Suprapubic skin (tissue), 4 donors: Measurements from ENCODE around the gene MECR. TPM values are rescaled to one million over a fixed set of nuclear protein-coding genes. Genes with fewer than 3 reads are reported as not detected.

Experiments used
- DNase-seq, 2 donors: peaks; one replicate each; pipeline ENCODE4 v3.0.0-alpha.2; 2019; ENCODE audit warnings: low spot score in 2 of 2
- H3K27ac ChIP-seq: fragments of 200-600 bp; sonication (generic); one replicate; pipeline ENCODE4 v1.5.1; 2019
- H3K27me3 ChIP-seq: fragments of 200-600 bp; sonication (generic); one replicate; pipeline ENCODE4 v1.5.1; 2019
- H3K36me3 ChIP-seq: fragments of 200-600 bp; sonication (generic); one replicate; pipeline ENCODE4 v1.5.1; 2019
- H3K4me1 ChIP-seq: fragments of 200-600 bp; sonication (generic); one replicate; pipeline ENCODE4 v1.5.1; 2019
- H3K4me3 ChIP-seq: fragments of 200-600 bp; sonication (generic); one replicate; pipeline ENCODE4 v1.5.1; 2019; ENCODE audit warnings: mild to moderate bottlenecking
- H3K9me3 ChIP-seq: fragments of 200-600 bp; sonication (generic); one replicate; pipeline ENCODE4 v1.5.1; 2019
- EP300 ChIP-seq: sonication (generic); formaldehyde crosslinking; IDR thresholded peaks from one replicate; pipeline ENCODE4 v1.6.1; 2017; ENCODE audit warnings: antibody characterized with exemption
- POLR2A ChIP-seq, 2 donors: fragments of 450-650 bp; IDR thresholded peaks; one replicate each; pipeline ENCODE4 v1.6.1; 2017; ENCODE audit warnings: antibody characterized with exemption in 2 of 2, mild to moderate bottlenecking in 2 of 2, moderate library complexity in 2 of 2
- POLR2AphosphoS5 ChIP-seq, 3 donors: sonication (generic); formaldehyde crosslinking; IDR thresholded peaks; one replicate each; pipeline ENCODE4 v1.6.1; 2017; ENCODE audit warnings: antibody characterized with exemption in 3 of 3
- WGBS: methylation state at CpG from one replicate; pipeline ENCODE4 v1.1.5; 2018; 5-methylcytosine and 5-hydroxymethylcytosine counted together
- total RNA-seq, 4 donors: library from RNA; depleted of rRNA; stranded (reverse); fragments of >200 nt; gene quantifications; one replicate each; pipeline ENCODE4 v1.1.0, GENCODE V29; 2016
- TF ChIP-seq, protein P1 (sequence below), 2 donors: fragments of 200-600 bp in 1 of 2; fragments of 450-650 bp in 1 of 2; sonication (generic) in 1 of 2; IDR thresholded peaks; one replicate each; pipeline ENCODE4 v1.5.1; 2016 to 2019; ENCODE audit warnings: antibody characterized with exemption in 2 of 2, mild to moderate bottlenecking in 1 of 2, moderate library complexity in 1 of 2

Gene MECR
- total RNA-seq, 4 donors from 2014 or later: 23.1 to 39.3 (median 33.6) TPM

- peaks cover 18% of the 10 kb centered on the region for H3K4me1 ChIP-seq
- WGBS: 91% methylated on average over 11 of the region's 16 CpGs
- no peaks in the 10 kb centered on the region for H3K9me3 ChIP-seq
- H3K4me3 ChIP-seq: no peak overlapping the region
- no peak overlapping the region for H3K27ac ChIP-seq
- peaks cover 27% of the 10 kb centered on the region for H3K27me3 ChIP-seq
- no peak for DNase-seq
- TF ChIP-seq POLR2A (IDR thresholded peaks at IDR 0.05) (no peak), EP300 (no peak), POLR2AphosphoS5 (IDR thresholded peaks at IDR 0.05) (no peak)
- TF ChIP-seq, protein P1, sequence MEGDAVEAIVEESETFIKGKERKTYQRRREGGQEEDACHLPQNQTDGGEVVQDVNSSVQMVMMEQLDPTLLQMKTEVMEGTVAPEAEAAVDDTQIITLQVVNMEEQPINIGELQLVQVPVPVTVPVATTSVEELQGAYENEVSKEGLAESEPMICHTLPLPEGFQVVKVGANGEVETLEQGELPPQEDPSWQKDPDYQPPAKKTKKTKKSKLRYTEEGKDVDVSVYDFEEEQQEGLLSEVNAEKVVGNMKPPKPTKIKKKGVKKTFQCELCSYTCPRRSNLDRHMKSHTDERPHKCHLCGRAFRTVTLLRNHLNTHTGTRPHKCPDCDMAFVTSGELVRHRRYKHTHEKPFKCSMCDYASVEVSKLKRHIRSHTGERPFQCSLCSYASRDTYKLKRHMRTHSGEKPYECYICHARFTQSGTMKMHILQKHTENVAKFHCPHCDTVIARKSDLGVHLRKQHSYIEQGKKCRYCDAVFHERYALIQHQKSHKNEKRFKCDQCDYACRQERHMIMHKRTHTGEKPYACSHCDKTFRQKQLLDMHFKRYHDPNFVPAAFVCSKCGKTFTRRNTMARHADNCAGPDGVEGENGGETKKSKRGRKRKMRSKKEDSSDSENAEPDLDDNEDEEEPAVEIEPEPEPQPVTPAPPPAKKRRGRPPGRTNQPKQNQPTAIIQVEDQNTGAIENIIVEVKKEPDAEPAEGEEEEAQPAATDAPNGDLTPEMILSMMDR (IDR thresholded peaks at IDR 0.05): no peak
- no peaks in the 10 kb centered on the region for H3K36me3 ChIP-seq
These were observed 27.6 kb upstream of the MECR start for GRCh38 chr1:29258189-29258975.

DNA sequence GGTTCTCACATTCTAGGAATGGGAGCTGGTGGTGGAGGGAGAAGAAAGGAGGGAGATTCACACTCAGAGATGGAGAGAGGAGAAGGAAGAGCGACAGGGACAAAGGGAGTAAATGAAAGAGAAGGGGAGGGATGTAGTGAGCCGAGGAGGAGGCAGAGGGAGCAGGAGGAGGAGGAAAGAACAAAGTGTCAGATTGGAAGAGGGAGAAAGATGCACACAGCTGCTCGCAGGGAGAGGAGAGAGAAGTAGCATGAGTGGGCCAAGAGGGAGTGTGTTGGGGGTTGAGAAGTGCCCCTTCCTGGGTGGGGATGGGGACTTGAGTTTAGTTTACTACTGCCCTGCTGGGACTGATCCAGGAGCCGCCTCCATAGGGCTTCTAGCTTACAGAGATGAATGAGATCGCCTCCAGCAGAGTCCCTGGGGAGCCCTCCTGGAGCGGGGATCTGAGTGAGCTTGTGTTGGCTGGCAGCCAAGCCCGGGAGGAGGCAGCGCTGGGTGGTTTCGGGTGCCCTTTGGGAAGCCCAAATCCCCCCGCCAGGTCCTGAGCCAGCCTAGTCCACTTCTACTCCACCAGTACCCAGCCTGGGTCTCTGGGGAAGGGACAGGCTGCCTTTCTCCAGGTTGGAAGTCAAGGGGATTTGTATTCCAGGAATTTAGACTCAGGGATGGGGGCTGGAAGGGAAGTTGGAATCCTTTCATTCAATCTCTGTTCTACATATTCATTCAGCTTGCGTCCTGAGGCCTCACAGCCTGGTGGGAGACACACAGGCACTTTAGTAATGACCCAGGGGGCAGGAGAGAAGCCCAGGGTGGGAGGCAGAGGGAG is 26.5 kb upstream of the MECR start:
- Histone ChIP-seq H3K36me3 (no peaks in the 10 kb centered on the region), H3K4me1 (peaks cover 18% of the 10 kb centered on the region), H3K4me3 (no peak overlapping the region), H3K27me3 (peaks cover 27% of the 10 kb centered on the region), H3K27ac (no peak overlapping the region), H3K9me3 (no peaks in the 10 kb centered on the region)
- TF ChIP-seq POLR2AphosphoS5 (IDR thresholded peaks at IDR 0.05) (no peak), EP300 (no peak), POLR2A (IDR thresholded peaks at IDR 0.05) (no peak)
- TF ChIP-seq, protein P1 (IDR thresholded peaks at IDR 0.05): no peak
- no peak for DNase-seq
- 54% methylated on average over 9 of the region's 11 CpGs for WGBS

GRCh38 chr1:29256394-29256793 is 25.7 kb upstream of the MECR start:
- Histone ChIP-seq H3K27me3 (peaks cover 27% of the 10 kb centered on the region), H3K36me3 (no peaks in the 10 kb centered on the region), H3K4me1 (peaks cover 18% of the 10 kb centered on the region), H3K9me3 (no peaks in the 10 kb centered on the region), H3K4me3 (no peak overlapping the region), H3K27ac (no peak overlapping the region)
- TF ChIP-seq, protein P1 (IDR thresholded peaks at IDR 0.05): no peak
- TF ChIP-seq POLR2AphosphoS5 (IDR thresholded peaks at IDR 0.05): no peak
- no peak for DNase-seq
- WGBS: 88% methylated on average over 5 of the region's 5 CpGs

- Histone ChIP-seq H3K36me3 (no peaks in the 10 kb centered on the region), H3K9me3 (no peaks in the 10 kb centered on the region), H3K27ac (no peak overlapping the region), H3K4me3 (no peak overlapping the region), H3K4me1 (peaks cover 13% of the 10 kb centered on the region), H3K27me3 (peaks cover 22% of the 10 kb centered on the region)
- 86% methylated on average over 10 of the region's 10 CpGs for WGBS
- no peak for TF ChIP-seq EP300
- no peak for TF ChIP-seq POLR2A (IDR thresholded peaks at IDR 0.05)
- TF ChIP-seq POLR2AphosphoS5 (IDR thresholded peaks at IDR 0.05): no peak
- TF ChIP-seq, protein P1 (IDR thresholded peaks at IDR 0.05): no peak
- no peak for DNase-seq
These were observed 24.5 kb upstream of the MECR start for GRCh38 chr1:29255134-29255666.

- Histone ChIP-seq H3K4me1 (peaks cover 5% of the 10 kb centered on the region), H3K27me3 (peaks cover 16% of the 10 kb centered on the region), H3K27ac (no peak overlapping the region), H3K4me3 (no peak overlapping the region), H3K36me3 (no peaks in the 10 kb centered on the region), H3K9me3 (no peaks in the 10 kb centered on the region)
- TF ChIP-seq, protein P1 (IDR thresholded peaks at IDR 0.05): no peak
- TF ChIP-seq POLR2A (IDR thresholded peaks at IDR 0.05): no peak
- no peak for TF ChIP-seq EP300
- TF ChIP-seq POLR2AphosphoS5 (IDR thresholded peaks at IDR 0.05): no peak
- 79% methylated on average over 7 of the region's 7 CpGs for WGBS
- DNase-seq: no peak
These were observed 23.6 kb upstream of the MECR start for GRCh38 chr1:29254346-29254745.
